ENCODE results near the gene LACTB.

LACTB gene

DNA sequence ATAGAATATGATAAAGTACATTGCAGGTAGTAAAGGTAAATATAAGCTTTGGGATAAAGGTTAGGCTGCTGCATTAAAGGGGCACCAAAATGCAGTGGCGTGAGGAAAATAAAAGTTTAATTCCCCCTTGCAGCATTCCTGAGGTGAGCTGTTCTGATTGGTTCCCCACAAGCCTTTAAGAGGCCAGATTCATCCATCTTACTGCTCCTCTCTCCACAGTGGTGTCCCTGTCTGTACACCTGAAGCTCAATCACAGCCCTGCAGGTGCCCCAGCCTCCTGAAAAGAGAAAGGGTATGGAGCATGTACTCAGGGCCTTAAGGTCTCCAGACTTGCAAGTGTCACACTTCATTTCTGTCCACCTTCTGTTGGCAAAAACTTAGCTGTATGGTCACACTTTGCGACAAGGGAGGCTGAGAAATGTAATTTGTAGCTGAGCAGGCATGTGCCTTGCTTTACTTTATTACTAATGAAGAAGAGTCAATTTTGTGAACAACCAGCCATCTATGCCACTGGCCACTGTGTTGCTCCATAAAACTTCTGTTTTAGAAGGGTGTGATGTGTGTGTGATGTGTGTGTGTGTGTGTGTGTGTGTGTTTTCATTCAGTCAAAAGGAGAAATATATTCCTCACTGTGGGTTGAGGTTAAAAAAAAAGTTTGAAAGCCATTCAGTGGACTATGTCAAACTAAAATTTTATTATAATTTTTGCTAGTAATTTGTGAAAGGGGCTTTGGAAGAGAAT lies 12.8 kb downstream of the LACTB start:
- no peak for DNase-seq

DNA sequence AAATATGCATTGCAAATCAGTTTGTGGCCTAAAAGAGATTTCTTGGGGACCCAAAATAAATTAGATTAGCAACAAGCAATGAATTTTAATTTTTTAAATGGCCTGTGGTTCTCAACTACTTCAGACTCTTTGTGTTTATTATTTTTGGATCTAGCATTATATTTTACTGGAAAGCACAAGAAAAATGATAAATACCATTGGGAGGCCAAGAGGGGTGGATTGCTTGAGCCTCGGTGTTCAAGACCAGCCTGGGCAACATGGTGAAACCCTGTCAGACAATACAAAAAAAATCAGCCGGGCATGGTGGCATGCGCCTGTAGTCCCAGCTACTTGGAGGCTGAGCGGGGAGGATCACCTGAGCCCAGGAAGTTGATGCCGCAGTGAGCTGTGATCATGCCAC lies 13.6 kb downstream of the LACTB start:
- no peak for DNase-seq

DNA sequence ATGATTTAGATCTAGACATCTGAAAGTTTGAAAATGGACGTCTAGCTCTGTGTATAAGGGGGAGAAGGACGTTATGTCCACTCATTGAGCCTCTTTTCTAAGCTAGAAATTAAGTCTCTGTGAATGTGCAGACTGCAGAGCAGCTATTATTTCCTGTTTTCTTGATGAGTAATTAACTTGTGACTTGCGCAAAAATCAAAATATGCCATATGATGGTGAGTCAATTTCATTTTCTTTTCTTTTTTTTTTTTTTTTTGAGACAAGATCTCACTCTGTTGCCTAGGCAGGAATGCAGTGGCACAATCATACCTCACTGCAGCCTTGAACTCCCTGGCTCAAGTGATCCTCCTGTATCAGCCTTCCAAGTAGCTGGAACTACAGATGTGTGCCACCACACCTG lies 14.1 kb downstream of the LACTB start:
- DNase-seq = no peak

DNA sequence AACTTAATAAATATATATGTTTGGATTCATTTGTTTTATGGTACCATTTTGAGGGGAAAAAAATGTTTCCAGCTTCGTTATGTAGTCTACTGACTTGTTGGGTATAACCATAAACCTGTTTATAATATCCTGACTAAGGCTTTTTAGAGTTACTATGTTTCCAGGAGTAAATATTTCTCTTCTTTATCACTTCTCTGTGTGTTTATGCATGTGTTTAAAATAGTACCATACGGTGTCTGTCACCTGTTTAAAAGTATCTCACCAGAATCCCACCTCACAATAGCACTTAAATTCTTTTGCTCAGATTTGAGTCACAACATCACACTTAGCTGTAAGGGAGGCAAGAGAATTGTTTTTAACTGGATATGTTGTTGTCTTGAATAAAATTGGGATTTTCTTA lies 15.1 kb downstream of the LACTB start:
- DNase-seq = no peak

DNA sequence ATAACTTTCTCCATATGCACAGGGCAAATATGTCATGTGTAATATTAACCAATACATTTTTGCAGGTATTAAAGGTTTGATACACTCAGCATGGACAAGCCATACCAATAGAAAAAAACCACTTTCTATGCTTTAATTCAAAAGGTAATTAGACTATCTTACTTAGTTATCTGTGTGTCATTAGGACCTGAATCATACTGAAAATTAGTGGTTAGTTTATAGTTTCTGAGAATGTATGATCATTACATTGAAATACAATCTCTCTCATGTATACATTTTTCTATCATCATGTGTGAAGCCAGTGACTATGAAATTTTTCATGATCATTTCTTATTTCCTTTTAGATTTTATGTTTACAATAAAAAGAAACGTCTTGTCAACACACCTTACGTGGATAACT lies 19.3 kb downstream of the LACTB start:
- no peak for DNase-seq

DNA sequence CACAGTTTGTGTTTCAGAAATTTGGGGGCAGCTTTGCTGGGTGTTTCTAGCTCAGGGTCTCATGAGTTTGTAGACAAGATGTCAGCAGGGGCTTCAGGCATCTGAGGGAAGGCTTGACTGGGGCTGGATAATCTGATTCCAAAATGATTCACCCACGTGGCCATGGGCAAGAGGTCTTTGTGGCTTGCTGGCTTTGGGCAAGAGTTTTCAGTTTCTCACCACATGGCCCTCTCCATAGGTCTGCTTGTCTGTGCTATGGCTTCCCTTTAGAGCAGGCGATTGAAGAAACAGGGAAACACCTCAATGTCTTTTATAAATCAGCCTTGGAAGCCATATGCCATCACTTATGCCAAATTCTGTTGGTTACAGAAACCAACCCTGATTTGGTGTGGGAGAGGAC lies 23.8 kb downstream of the LACTB start:
- no peak for DNase-seq

DNA sequence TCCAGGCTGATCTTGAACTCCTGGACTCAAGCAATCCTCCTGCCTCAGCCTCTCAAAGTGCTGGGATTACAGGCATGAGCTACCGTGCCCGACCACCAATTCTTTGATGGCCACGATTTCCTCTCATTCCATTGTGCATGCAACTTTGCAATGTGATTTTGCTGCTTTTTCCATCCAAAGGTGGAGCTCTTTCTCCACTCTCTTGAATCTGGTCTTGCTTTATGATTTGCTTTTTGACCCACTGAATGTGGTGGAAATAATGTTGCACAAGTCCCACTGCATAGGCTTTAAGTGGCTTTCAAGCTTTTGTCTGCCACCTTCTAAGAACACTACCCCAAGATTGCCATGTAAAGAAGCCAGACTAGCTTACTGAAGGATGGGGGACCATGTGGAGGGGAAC lies 25.0 kb downstream of the LACTB start:
- DNase-seq = no peak

DNA sequence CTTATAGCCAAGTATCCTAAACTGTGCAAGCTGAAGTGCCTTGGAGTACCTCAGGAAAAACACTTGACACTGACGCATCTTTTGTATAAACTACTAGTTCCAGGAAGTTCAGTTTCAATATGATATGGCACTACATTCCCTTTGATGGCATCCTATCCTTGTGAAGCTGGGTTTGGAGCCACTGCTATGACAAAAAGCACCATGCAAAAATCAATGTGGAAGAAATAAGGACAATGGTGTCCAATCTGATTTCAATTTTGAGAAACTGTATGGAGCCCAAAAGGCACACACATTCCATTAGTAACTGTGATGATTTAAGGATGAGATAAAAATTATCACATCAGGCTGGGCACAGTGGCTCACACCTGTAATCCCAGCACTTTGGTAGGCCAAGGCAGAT lies 30.0 kb downstream of the LACTB start:
- DNase-seq = no peak

DNA sequence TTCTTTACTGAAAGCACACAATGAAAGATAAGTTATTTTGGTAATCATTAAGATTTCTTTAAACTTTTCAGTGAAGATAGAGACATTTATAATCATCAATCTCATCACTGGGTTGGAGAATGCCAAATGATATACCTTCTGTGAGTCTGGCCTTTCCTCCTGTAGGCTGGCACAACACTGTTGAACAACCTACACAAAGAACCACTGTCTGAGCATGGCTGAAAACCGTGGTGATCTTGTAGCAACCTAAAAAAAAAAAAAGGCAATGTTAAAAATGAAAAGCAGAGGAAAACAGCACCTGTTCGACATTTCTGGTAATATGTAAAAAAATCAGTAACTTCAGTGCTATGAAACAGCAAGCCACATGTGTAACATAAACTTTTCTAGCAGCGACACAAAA lies 33.8 kb downstream of the LACTB start:
- DNase-seq = no peak

DNA sequence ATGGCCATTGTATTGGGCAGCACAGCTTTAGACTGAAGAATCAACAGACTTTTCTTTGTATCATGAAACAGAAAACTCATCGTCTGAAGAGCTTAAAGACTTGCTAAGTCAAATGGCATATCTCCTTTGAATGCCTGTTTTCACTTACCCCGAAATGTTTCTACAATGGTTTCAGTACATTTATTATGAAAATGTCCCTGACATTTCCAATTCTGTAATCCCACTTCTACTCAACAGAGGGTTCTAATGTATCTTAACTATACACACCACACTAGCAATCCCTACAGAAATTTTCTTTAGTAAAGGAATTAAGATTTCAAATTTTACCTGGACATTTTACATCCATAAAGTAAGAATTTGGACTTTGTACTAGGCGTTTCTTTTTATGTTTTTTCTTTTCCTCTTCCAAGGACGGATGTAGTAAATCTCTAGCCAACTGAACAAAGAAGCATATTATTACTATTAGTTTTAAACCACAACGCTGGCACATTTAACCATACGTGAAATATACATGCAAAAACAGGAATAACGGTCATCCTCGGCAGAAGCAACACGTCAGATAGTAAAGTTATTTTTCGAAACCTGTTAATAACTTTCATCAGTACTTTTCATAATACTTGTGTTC lies 34.5 kb downstream of the LACTB start:
- DNase-seq = no peak

DNA sequence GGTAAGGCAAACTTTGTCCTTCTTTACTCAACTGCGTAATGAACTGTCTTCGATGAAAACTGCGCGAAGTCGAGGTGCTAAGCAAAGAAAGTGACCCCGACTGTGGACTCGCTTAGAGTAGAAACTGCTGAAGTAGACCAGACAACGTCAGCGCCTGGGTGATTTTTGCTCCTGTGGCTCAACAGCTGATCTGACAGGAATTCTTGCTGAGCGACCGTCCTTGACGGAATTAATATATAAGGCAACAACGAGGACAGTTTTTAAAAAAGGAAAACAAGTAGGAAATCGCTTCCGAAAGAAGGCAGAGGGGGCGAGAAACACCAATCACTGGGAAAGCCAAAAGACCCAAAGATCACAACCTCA lies 35.1 kb downstream of the LACTB start:
- DNase-seq = peak; percentile 29

DNA sequence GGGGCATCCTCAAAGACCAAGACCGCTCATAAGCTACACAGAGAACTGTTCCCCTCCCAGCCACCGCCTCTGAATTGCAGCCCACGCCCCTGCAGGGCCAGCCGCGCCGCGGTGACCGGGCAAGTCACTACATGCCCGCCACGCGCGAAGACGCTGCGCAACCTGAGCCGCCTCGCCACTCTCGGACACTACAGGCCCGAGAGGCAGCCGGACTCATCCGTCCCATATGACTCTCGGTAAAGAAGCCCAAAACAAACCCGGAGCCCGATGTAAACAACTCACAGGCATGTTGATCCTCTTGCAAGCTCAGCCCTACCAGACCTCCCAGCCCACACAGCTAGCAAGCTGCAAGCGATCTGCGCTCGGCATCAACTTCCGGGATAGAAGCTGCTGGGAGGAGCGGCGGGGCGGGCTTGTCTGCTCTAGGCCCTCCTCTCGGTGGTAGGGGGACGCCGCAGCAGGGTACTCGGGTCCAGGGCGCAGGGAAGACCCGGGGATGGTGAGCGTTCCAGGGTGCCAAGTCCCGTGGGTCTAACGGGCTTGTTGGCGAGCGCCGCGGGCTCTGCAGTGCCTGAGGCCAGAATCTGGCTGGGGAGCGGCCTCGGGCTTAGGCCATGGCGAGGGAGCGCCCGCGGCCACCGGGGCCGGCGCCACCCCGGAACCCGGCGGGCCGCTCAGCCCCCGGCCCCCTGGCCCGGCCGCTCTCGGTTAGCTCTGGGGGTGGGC lies 35.6 kb downstream of the LACTB start, which contains the start of gene RPS27L:
TSS of gene RPS27L (minus strand) at position 360 of the 726 bp plus-strand sequence. CDS start at position 288, 72 bp downstream.
- peak; percentile 93 for DNase-seq

DNA sequence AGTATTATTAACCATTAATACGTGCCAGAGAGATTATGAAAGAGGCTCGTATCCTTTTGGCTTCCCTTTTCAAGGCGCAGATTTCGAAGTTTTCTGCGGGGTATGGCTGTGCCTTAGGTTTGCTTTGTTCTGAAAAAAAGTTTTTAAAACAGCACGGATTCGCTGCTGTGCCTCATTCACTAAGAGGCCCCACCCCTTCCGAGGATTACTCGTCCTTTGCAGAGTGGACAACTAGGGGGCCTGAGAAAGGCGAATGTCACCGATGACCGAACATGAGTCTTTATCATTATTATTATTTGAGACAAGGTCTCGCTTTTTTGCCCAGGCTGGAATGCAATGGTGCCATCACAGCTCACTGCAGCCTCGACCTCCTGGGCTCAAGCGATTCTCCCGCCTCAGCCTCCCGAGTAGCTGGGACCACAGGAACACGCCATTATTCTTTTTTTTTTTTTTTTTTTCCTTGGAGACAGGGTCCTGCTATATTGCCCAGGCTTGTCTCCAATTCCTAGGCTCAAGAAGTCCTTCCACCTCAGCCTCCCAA lies 36.3 kb downstream of the LACTB start:
- DNase-seq = peak; percentile 42

DNA sequence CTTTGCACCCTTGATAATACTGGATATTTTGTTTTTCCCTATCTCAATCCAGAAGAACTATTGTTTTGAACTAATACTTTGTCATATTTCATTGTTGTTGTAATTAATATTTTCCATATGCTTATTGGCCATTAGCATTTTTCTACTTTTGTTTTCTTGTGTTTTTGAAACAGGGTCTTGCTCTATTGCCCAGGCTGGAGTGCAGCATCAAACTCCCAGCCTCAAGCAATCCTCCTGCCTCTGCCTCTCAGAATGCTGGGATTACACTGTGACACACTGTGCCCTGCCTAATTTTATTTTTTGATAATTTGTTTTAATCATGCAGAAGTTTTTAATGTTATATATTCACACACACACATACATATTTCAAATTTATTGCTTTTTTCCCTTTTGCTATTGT lies 39.0 kb downstream of the LACTB start:
- DNase-seq = no peak

DNA sequence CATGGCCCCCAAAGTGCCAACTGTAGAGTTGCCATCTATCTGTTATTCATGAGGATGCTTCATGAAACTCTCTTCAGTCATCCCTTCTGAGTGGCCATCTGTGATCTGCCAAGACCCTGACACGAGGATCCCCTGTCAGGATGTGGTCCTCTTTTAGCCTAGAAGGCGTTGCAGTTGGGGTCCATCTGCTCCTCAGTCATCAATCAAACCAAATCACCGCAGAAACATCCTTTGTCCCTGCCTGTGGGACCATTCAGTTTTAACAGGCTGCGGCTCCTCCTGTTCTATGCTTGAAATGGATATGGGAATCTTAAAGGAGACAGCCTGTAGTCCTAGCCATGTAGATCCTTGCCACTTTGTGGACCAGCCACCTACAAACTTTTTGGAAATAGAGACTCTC lies 41.6 kb downstream of the LACTB start:
- no peak for DNase-seq

DNA sequence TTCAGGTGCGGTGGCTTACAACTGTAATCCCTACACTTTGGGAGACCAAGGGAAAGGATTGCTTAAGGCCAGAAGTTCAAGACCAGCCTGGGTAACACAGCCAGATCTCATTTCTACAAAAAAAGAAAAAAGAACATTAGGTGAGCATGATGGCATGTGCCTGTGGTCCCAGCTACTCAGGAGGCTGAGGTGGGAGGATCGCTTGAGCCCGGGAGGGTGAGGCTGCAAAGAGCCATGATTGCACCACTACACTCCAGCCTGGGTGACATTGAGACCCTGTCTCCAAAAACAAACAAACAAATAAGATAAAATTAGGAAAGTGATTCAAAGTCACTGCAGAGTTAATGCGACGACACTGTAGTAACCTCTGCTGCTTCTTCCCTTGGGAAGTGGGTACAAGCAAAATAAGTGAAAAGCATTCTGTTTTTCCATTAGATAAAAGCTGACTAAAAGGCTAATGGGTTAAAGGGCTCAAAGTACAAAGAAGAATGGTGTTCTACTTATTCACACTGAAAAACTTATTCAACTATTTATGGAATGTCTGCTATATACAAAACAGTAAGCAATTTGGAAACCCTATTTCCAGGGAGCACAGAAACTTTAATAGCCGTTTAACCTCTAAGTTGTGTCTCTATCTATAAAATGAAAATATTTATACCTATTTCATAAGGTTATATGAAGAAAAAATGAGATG lies 43.7 kb downstream of the LACTB start:
- no peak for DNase-seq

DNA sequence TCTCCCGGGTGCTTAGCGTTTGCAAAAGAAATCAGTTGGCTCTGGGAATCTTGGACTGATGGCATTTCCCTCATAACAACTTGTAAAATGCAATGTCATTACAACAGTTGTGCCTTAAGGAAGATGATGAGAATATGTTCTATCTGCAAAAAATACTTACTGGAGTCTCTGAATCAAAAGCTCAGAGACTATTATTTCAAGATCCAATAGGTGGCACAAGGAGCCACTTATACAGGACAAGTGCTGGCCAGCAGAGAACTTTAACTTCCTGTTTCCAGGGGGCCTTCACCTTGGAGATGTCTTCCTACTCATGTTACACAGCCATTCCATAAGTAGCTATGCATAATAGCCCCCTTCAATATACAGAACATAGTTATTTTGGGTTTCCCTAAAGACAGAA lies 44.6 kb downstream of the LACTB start:
- no peak for DNase-seq

DNA sequence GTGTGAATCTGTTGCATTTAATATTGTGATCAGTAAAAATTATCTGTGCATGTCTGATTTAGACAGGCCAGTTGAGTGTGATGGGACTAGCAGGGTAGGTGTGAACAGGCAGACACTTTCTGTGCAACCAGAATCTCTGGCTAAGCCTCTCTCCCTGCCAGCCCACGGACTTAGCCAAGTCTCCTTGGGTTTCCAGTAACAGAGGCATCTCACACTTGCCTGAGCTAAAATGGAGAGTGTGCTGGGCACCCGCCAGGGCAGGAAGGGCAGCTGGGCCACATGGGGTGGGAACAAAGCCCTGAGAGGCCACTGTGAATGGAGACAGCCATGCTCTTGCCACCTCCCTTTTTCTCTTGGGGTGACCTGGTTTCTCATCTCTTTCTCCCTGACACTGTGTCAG lies 48.1 kb downstream of the LACTB start:
- no peak for DNase-seq

DNA sequence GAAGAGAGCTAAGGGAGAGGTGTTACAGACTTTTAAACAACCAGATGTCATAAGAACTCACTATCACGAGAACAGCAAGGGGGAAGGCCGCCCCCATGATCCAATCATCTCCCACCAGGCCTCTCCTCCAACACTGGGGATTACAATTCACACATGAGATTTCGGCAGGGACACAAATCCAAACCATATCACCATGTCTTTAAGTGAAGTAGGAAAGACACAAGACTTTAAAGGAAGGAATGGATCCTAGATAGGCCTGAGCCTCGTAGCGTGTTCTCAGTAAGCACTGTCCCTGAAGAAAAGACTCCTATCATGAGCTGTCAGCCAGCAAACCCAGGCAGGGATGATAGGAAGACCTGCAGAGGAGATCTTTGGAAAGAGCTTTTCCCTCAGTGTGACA lies 50.7 kb downstream of the LACTB start:
- no peak for DNase-seq

DNA sequence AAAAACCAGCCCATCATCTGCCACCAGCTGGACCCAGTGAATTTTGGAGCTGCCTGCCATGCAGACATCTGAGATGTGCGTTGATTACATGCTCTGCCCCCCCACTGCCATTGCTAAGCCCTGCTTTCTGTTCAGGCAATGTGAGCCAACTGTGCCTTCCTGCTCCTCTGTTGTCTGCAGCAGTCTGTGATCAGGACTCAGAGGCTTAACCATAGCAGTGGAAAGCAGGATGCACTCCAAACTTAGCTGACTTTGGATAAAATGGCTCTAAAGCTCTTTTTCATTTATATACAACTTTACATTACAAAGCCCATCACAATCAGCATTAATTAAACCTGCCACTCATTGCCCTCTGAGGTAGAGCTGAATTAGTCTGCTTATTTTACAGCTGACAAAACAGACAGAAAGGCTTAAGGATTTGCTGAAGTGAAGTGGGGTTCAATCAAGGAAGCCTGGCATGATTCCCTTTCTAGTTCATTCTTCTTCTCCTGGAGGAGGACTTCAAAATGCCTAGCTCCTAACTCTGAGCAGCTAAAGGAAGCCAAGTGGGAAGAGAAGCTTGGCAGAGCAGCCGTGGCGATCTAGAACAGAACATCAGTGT lies 51.3 kb downstream of the LACTB start:
- DNase-seq = no peak

DNA sequence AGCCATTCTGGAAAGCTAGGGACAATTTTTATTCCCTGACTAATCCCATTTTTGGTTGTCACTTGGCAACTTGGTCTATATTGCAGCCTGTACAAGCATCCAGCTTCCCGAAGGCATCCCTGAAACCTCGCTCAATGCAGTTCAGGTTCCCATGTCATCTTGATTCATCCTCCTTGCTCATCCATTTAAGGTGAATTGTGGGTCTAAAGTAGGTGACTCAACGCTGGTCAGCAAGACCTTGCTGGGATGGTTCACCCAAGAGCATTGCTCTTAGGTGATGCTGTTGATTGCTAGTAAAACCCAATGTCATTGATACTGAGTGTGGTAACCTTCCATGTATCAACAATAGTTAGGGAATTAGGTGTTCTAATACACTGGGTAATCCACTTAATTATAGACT lies 54.6 kb downstream of the LACTB start:
- no peak for DNase-seq

DNA sequence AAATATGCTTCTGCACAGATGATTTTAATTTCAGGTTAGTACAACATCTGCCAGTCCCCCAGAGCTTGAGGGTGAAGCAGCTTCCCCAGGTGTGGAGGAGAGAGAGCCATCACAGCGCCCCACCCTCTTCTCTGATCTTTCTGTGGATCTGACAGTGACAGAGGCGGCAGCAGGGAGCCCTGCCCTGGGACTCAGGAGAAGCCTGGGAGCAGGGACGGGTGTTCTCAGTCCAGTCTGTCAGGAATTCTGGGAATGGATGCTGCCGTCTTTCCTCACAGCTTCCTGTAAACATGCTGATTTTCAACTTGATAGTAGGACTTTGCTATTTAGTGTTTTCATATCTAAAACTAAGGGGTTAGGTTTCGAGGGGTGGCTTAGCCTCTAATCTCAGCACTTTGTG lies 56.4 kb downstream of the LACTB start:
- no peak for DNase-seq

DNA sequence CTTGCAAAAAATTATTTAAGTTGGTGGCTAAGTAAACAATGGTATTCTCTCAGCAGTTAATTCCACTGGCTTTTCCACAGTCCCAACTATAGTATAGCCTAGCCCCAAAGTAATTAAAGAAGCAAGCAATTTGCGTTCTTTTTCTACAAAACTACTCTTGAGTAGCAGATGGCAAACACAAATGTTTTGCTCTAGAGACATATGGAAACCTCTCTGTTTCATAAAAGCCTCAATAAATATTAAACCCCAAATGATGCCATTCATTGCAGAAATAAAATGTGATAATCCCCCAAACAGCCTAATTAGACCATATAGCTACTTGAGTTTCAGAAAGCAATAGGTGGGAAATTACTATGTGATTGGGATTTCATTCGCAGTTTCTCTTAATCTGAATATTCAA lies 59.1 kb downstream of the LACTB start:
- DNase-seq = no peak
